Endometrium (tissue), 2 donors: ENCODE measurements around the gene NFKBIL1.

Experiments
- FAIRE-seq: peaks from 2 replicates; lab custom pipeline; 2012; peaks lifted over from hg19 to GRCh38; lab: Jason Lieb, UNC
- donor health status: control.
- donor health status: control.

The NFKBIL1 gene

DNA sequence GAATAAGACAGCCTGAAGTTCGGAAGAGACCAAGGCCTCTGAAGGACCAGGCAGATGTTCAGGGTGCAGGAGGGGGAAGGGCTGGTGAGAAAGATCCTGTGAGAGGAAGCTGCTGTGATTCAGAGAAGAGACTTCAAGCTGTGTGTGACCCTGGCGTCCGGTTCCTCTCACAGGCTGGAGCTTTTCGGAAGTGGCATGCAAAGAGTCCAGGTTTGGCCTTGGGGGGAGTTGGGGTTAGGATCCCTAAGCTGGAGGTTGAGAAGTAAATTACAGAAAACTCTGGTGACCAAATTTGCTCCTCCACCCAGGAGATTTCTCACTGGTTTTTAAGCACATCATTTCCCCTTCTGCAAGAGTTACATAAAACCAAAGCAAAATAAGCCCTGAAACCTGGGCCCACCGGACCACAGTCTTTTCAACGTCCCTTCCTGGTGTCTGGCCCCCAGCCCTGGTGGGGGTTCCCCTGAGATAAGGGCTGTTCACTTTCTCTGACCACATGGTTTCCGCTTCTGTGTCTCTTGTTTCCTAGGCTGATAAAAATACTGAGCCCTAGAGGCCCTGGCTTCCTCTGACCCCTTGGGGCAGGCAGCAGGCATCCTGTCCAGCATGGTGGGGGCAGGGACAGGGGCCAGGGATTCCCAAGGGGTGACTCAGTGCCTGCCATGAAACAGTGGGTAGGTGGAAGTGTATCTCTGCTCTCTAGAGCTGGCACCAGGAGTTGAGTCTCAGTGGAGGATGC, 12.7 kb downstream of the NFKBIL1 start:
- no peak for FAIRE-seq

DNA sequence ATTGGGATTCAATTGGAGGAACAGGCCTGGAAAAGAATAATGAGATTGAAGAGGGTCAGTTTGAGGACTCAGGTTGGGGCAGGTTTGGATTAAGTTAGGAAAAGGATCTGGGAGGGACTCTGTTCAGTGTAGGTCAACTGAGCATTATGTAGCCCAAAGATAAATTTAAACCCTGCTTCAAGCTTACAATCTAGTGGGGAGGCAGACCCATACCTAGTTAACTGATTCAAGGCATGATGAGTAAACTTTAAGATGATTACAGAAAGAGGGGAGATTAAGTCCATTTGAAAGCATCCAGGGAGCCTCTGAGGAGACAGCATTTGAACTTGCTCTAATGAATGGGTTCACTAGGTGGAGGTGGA, 13.3 kb downstream of the NFKBIL1 start:
- FAIRE-seq, result no peak

DNA sequence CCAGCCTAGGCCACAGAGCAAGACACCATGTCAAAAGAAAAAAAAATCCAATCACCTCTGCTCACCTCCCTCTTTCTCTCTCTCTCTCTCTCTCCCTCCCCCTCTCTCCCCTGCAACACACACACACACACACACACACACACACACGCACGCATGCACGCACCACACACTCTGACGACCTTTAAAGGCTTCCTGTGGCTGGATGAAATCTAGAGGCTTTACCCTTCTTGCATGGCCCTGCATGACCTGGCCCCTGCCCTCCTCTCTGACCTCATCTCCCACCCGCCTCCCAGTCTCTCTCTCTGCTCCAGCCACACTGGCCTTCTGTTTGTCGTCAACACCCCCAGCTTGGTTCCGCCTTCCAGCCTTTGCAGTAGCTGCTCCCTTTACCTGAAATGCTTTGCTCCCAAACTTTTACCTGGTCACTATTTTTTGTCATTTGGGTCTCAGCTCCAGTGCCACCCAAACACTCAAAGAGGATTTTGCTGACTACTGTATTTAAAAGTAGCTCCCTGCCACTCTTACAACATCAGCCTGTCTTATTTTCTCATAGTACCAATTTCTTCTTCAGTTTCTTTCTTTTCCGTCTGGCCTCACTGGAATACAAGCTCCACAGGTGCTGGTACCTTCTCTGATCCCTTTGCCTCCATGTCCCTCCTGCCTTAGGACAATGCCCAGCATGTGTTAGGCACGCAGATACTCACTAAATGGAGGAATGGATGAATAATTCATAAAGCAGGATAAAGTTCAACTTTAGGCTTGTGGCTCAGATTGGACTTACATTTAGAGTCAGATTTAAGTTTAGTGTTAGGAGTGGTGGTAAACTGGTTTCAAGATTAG, 20.3 kb downstream of the NFKBIL1 start:
- no peak for FAIRE-seq

- no peak for FAIRE-seq
Measured at GRCh38 chr6:31568537-31568961, 21.1 kb downstream of the NFKBIL1 start.

GRCh38 chr6:31569861-31570536, 22.6 kb downstream of the NFKBIL1 start:
- no peak for FAIRE-seq

GRCh38 chr6:31572041-31572911, 24.9 kb downstream of the NFKBIL1 start, which contains the start of gene LTA:
LTA (plus strand) TSS chr6:31572289; CDS start chr6:31572743, 454 bp downstream.
- no peak for FAIRE-seq

GRCh38 chr6:31573239-31574105, 26.1 kb downstream of the NFKBIL1 start:
- FAIRE-seq, result no peak

DNA sequence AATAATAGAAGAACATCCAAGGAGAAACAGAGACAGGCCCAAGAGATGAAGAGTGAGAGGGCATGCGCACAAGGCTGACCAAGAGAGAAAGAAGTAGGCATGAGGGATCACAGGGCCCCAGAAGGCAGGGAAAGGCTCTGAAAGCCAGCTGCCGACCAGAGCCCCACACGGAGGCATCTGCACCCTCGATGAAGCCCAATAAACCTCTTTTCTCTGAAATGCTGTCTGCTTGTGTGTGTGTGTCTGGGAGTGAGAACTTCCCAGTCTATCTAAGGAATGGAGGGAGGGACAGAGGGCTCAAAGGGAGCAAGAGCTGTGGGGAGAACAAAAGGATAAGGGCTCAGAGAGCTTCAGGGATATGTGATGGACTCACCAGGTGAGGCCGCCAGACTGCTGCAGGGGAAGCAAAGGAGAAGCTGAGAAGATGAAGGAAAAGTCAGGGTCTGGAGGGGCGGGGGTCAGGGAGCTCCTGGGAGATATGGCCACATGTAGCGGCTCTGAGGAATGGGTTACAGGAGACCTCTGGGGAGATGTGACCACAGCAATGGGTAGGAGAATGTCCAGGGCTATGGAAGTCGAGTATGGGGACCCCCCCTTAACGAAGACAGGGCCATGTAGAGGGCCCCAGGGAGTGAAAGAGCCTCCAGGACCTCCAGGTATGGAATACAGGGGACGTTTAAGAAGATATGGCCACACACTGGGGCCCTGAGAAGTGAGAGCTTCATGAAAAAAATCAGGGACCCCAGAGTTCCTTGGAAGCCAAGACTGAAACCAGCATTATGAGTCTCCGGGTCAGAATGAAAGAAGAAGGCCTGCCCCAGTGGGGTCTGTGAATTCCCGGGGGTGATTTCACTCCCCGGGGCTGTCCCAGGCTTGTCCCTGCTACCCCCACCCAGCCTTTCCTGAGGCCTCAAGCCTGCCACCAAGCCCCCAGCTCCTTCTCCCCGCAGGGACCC, 27.0 kb downstream of the NFKBIL1 start:
- no peak for FAIRE-seq

DNA sequence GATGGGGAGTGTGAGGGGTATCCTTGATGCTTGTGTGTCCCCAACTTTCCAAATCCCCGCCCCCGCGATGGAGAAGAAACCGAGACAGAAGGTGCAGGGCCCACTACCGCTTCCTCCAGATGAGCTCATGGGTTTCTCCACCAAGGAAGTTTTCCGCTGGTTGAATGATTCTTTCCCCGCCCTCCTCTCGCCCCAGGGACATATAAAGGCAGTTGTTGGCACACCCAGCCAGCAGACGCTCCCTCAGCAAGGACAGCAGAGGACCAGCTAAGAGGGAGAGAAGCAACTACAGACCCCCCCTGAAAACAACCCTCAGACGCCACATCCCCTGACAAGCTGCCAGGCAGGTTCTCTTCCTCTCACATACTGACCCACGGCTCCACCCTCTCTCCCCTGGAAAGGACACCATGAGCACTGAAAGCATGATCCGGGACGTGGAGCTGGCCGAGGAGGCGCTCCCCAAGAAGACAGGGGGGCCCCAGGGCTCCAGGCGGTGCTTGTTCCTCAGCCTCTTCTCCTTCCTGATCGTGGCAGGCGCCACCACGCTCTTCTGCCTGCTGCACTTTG, 28.0 kb downstream of the NFKBIL1 start, which contains the start of gene TNF:
Gene TNF (plus strand): TSS at position 231 of the 567 bp plus-strand sequence. CDS start 177 bp downstream, at position 408.
- FAIRE-seq, result no peak

DNA sequence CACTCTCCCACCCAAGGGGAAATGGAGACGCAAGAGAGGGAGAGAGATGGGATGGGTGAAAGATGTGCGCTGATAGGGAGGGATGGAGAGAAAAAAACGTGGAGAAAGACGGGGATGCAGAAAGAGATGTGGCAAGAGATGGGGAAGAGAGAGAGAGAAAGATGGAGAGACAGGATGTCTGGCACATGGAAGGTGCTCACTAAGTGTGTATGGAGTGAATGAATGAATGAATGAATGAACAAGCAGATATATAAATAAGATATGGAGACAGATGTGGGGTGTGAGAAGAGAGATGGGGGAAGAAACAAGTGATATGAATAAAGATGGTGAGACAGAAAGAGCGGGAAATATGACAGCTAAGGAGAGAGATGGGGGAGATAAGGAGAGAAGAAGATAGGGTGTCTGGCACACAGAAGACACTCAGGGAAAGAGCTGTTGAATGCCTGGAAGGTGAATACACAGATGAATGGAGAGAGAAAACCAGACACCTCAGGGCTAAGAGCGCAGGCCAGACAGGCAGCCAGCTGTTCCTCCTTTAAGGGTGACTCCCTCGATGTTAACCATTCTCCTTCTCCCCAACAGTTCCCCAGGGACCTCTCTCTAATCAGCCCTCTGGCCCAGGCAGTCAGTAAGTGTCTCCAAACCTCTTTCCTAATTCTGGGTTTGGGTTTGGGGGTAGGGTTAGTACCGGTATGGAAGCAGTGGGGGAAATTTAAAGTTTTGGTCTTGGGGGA, 28.7 kb downstream of the NFKBIL1 start:
- no peak for FAIRE-seq

GRCh38 chr6:31576897-31577578, 29.6 kb downstream of the NFKBIL1 start:
- FAIRE-seq, result no peak

GRCh38 chr6:31577579-31577966, 30.2 kb downstream of the NFKBIL1 start:
- no peak for FAIRE-seq

GRCh38 chr6:31578184-31579118, 31.0 kb downstream of the NFKBIL1 start:
- no peak for FAIRE-seq

DNA sequence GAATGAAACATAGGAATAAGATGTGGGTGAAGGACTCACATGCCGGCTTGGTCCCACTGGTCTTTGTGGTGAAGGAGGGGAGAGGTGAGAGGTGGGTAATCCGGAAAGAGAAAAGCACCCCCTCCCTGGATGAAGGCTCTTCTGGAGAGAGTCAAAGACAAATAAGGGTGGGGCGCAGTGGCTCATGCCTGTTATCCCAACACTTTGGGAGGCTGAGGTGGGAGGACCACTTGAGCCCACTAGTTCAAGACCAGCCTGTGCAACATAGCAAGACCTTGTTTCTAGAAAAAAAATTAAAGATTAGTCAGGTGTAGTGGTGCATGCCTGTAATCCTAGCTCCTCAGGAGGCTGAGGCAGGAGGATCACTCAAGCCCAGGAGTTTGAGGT, 31.7 kb downstream of the NFKBIL1 start:
- FAIRE-seq, result no peak

GRCh38 chr6:31579546-31580437, 32.4 kb downstream of the NFKBIL1 start:
- no peak for FAIRE-seq

DNA sequence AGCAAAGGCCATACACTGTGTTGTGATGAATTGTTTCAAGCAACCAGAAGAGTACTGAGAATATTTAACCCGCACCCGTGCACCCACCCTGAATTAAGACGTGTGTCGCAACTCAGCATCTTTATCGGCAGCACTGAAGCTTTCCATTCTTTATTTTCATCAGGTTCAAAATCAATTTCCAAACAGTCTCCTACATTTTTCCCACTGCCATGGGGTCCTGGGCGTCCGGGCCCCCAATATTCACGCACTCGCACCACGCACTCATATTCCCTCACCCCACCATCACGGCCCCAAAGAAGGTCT, 33.0 kb downstream of the NFKBIL1 start:
- FAIRE-seq, result no peak
